Small intestine (tissue), 7 donors: Measurements from ENCODE around the gene CLDN2. TPM values are rescaled to one million over a fixed set of nuclear protein-coding genes. Genes with fewer than 3 reads are reported as not detected.

Experiments
- DNase-seq, 2 donors: peaks; one replicate each; pipeline versions ENCODE4 v3.0.0 to v3.0.0-alpha.2; 2013
- FAIRE-seq: peaks from 2 replicates; lab custom pipeline; 2012; peaks lifted over from hg19 to GRCh38; lab: Jason Lieb, UNC
- H3K27ac ChIP-seq, 3 donors: one replicate each; pipeline ENCODE4 v1.5.1; 2013; ENCODE audit warnings: low read length in 2 of 3, mild to moderate bottlenecking in 2 of 3, control low read depth in 1 of 3, inconsistent platforms in 1 of 3, low read depth in 1 of 3, moderate library complexity in 1 of 3
- H3K27me3 ChIP-seq, 3 donors: one replicate each; pipeline ENCODE4 v1.6.1; 2013; ENCODE audit warnings: low read length in 3 of 3, inconsistent platforms in 1 of 3; ENCODE audit not compliant: control insufficient read depth in 3 of 3, insufficient read depth in 3 of 3
- H3K36me3 ChIP-seq, 3 donors: one replicate each; pipeline ENCODE4 v1.6.1; 2013; ENCODE audit warnings: low read length in 3 of 3, inconsistent platforms in 1 of 3, low read depth in 1 of 3, mild to moderate bottlenecking in 1 of 3, moderate library complexity in 1 of 3; ENCODE audit not compliant: control insufficient read depth in 3 of 3, insufficient read depth in 2 of 3
- H3K4me1 ChIP-seq, 3 donors: one replicate each; pipeline ENCODE4 v1.6.1; 2013; ENCODE audit warnings: low read length in 2 of 3, inconsistent platforms in 1 of 3, low read depth in 1 of 3, mild to moderate bottlenecking in 1 of 3, moderate library complexity in 1 of 3; ENCODE audit not compliant: control insufficient read depth in 3 of 3, insufficient read depth in 2 of 3
- H3K4me3 ChIP-seq, 3 donors: one replicate each; pipeline ENCODE4 v1.5.1; 2013; ENCODE audit warnings: low read length in 3 of 3, control low read depth in 1 of 3, inconsistent platforms in 1 of 3, low read depth in 1 of 3, mild to moderate bottlenecking in 1 of 3, moderate library complexity in 1 of 3
- H3K9me3 ChIP-seq, 2 donors: one replicate each; pipeline ENCODE4 v1.6.1; 2013; ENCODE audit warnings: low read depth in 1 of 2, low read length in 1 of 2; ENCODE audit not compliant: control insufficient read depth in 2 of 2, insufficient read depth in 1 of 2
- WGBS, 3 donors: extraction: QIAGEN DNeasy Blood & Tissue Kit; methylation state at CpG; one replicate each; pipeline ENCODE4 v1.1.7; 2013; 5-methylcytosine and 5-hydroxymethylcytosine counted together
- polyA plus RNA-seq, 4 donors: library from polyadenylated mRNA; stranded (reverse) in 3 of 4; unstranded in 1 of 4; fragments of 200-250 nt in 3 of 4; fragments of 120-200 nt in 1 of 4; gene quantifications; one replicate each; pipeline versions ENCODE4 v1.2.1 to v1.2.3, GENCODE V29; 2013
- donor health status: healthy with polysubstance abuse.
- donor health status: control.
- donor health status: control.
- donor health status: Bipolar disorder and iron deficiency.
- donor health status: healthy.

CLDN2 gene
- polyA plus RNA-seq, 4 donors, result 1.3 to 156 (median 22.0) TPM

- no peak overlapping the region for H3K27ac ChIP-seq
- no peaks in the 10 kb centered on the region for H3K36me3 ChIP-seq
- no peak overlapping the region for H3K4me3 ChIP-seq
- H3K27me3 ChIP-seq, result no peaks in the 10 kb centered on the region
- 46 to 64% (median 59%) methylated on average over 5 of the region's 5 CpGs for WGBS, 3 donors
- no peak for FAIRE-seq
- no peak for DNase-seq
- no peaks in the 10 kb centered on the region for H3K9me3 ChIP-seq
- no peaks in the 10 kb centered on the region for H3K4me1 ChIP-seq
Observed at GRCh38 chrX:106973433-106974149, 53.4 kb downstream of the CLDN2 start.

GRCh38 chrX:106976416-106976815 is 56.2 kb downstream of the CLDN2 start:
- Histone ChIP-seq H3K27ac (no peak overlapping the region), H3K4me3 (no peak overlapping the region), H3K9me3 (no peaks in the 10 kb centered on the region), H3K27me3 (no peaks in the 10 kb centered on the region), H3K36me3 (no peaks in the 10 kb centered on the region), H3K4me1 (no peaks in the 10 kb centered on the region)
- FAIRE-seq (no peak), DNase-seq (no peak)
- WGBS, 3 donors, result 62 to 76% (median 74%) methylated on average over 3 of the region's 3 CpGs

Other genes with a start within 250 kb of the CLDN2 start
- 100 to 1,000 TPM in 1 of 4 donors, 10 to 100 TPM in 3; 38.2 to 138 (median 43.1) TPM for gene RNF128, start 193.7 kb upstream of the CLDN2 start, polyA plus RNA-seq
- 10 to 100 TPM in 1 of 4 donors, 1 to 10 TPM in 3; 3.2 to 17.1 (median 6.2) TPM for gene TBC1D8B, start 117.7 kb upstream of the CLDN2 start, polyA plus RNA-seq
- under 1 TPM in 2 of 4 donors, not detected in 2; 0.07 to 0.40 TPM for gene RIPPLY1, start 17.1 kb upstream of the CLDN2 start, polyA plus RNA-seq
- 10 to 100 TPM in 2 of 4 donors, 1 to 10 TPM in 2; 7.0 to 11.5 (median 9.4) TPM for gene MORC4, start 79.8 kb downstream of the CLDN2 start, polyA plus RNA-seq
- gene RBM41, start 198.4 kb downstream of the CLDN2 start, polyA plus RNA-seq, result 10 to 100 TPM in 1 of 4 donors, 1 to 10 TPM in 3; 6.5 to 19.0 (median 8.3) TPM